Cardiac septum (tissue), 1 donor: ENCODE measurements around the gene PDK1. TPM values are rescaled to one million over a fixed set of nuclear protein-coding genes. Genes with fewer than 3 reads are reported as not detected.
"Not testable (repeated sequence)": the region's sequence is repeated elsewhere in the genome, so short reads cannot be mapped to it uniquely, and the experiment has no call there.

Experiments
- DNase-seq: peaks from one replicate; pipeline ENCODE4 v3.0.0-alpha.2; 2020; ENCODE audit warnings: low spot score
- intact Hi-C: fragments of 100-400 bp; cut with DNase I; formaldehyde crosslinking; loops from one replicate; pipeline ENCODE4 v1.14.0; 2022
- total RNA-seq: library from RNA; stranded (reverse); fragmentation: NEBNext Ultra II Directional; extraction: Animal tissue kit (Norgen Biotek cat#: 25700); gene quantifications from one replicate; pipeline ENCODE4 v1.2.1, GENCODE V29; 2021
- donor health status: DM: no; HTN: no; CAD: no.

The PDK1 gene
- total RNA-seq, 1 donor from 2014 or later = 46.2 TPM

DNA sequence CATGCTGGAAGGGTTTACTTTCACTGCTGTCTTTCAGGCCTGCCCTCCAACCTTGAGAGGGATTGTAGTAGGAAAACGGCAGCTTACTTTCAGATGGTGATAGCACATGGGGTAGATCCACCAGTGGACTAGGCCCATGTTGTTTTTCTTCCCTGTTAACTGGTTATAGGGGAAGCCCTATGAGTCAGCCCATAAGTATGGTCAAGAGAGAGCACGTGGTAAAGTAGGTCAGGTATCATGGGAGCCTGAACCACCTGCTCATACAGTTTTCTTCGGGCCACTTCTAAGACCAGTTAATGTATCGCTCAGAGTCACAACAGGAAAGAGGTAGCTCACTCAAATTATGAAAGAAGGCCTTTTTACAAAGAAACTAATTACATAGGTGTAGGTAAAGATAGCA, 33.0 kb downstream of the PDK1 start:
- intact Hi-C loops = no loop called here

DNA sequence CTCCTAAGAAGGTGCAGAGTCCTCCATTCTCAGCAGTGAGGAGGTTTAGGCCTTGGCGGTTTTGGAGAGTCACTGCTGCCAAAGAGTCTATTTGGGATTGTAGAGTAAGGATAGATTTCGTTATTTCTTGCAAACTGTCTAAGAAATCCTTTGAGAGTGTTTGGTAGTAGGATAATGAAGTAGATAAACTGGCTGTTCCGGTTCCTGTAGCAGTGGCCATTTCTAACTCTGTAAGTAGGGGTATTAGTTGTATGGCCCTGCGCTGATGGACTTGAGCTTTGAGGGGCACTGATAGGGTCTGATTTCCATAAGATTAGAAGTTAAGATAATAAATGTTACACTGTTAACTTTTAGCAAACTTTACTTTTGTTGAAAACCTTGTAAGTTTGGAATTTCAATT, 35.5 kb downstream of the PDK1 start:
- intact Hi-C loops = loop anchor here (5.0 to 10.0 kb wide), 3 partner anchors 86 to 213 kb away; no protein-coding TSS in a partner anchor
- not testable (repeated sequence) for DNase-seq

More for the DNA sequence above, 33.0 kb downstream of the PDK1 start:
- no peak for DNase-seq

DNA sequence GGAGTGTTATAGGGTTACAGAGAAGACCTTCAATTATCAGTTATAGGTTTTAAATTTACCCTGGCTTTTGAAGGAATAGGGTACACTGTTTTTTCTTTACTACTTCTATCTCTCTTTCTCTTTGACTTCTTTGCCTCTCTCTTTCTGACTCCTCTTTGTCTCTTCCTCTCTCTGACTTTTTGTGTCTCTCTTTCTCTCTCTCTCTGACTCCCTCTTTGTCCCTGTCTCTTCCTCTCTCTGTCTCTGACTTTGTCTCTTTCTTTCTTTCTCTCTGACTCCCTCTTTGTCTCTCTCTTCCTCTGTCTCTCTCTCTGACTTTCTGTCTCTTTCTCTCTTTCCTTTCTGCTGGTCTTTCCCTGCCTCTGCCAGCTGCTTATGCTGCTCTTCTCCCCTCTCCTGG, 36.3 kb downstream of the PDK1 start:
- intact Hi-C loops = loop anchor here (5.0 to 10.0 kb wide), 3 partner anchors 85 to 213 kb away; no protein-coding TSS in a partner anchor
- not testable (repeated sequence) for DNase-seq

DNA sequence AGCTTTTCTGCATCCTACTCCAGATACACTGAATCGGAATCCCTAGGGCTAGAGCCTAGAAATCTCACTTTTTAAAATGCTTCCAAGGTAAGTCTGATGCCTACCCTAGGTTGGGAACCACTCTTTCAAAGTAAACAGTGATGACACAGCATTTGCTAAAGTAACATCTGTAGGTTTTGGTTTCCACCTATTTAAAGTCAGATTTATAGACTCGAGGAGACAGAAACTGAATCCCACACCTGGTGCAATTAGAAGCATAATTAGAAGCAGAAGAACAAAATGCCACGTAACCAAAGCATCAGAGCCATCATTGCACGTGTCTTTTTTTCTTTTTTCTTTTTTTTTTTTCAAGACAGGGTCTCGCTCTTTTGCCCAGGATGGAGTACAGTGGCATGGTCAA, 40.9 kb downstream of the PDK1 start:
- intact Hi-C loops = loop anchor here (10.0 kb wide), 1 partner anchor 208 kb away; no protein-coding TSS in a partner anchor
- no peak for DNase-seq

DNA sequence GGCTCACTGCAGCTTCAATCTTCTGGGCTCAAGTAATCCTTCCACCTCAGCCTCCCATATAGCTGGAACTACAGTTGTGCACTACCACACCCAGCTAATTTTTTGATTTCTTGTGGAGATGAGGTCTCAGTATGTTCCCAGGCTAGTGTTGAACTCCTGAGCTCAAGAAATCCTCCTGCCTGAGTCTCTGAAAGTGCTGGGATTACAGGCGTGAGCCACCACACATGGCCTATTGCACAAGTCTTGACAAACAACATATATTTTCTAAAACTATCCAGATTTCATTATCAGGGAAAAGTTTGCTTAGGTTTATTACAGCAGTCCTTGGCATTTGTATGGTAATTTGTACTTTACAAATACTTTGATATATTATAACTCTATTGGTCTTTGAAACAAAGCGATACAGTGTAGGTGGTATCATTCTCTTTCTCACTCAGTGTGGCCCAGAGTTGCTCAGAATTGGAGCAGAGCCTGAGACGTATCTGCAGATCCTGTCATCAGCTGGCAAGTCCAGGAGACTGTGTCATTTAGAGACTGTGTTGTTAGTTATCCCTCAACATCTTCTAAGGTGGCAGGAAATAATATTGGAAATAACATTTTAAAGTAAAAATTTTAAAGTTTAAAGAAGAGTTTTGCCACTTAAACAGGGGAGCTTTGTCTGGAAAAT, 41.4 kb downstream of the PDK1 start:
- intact Hi-C loops = loop anchor here (10.0 kb wide), 1 partner anchor 207 kb away; no protein-coding TSS in a partner anchor
- DNase-seq = no peak

DNA sequence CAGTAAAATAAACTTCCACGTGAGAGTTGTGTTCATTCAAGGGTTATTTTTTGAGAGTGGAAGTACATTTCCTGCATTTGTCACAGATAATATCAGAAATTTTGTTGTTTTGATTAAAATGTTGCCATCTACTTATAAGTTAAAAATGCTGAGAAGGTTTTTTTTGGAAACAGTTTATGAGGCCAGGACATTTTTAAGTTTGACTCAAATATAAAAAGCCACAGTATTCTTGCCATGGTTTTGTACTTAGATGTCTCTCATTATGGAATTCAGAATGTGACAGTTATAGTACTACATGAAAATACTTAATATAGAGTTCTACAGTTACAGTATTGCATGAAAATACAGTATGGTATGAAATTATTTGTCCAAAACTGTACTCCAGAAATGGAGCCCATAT, 44.1 kb downstream of the PDK1 start:
- no peak for DNase-seq
- intact Hi-C loops = loop anchor here (10.0 kb wide), 1 partner anchor 205 kb away; no protein-coding TSS in a partner anchor

DNA sequence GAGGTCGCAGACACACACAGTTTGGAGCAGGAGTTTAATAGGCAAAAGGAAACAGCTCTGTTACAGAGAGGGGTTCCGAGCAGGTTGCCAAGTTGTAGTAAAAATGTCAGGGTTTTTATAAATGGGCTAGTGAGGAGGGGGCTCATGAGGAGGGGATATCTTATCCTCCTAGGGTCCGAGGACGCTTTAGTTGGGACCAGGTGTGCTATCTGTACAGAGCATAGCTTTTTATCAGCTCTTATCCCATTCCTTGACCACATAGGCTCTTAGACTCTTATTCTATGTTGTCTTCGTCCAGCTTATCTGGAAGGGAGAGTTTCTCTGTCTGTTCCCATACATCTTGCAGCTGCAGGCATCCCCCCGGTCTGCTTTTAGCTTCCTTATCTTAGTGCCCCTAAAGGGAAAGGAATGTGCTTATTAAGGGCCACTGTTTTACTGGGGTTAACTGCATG, 44.7 kb downstream of the PDK1 start:
- no peak for DNase-seq
- intact Hi-C loops = no loop called here

DNA sequence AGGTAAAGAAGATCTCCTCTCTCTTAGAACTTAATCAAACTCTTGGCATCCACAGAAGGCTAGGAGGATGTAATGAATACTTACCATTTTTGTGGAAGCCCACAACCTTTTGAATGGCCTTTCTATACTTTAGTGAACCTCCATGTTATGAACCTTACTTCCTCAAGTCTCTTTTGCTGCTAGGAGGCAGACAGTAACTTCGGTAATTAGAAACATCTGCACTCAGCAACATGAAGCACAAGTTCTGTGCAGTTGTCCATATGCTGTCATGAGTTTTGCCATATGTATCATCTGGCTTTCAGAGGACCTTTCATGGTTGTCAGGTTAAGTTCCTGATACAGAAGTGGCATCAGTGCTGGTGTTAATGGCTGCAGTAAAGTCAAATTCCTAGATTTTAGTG, 50.4 kb downstream of the PDK1 start:
- DNase-seq = no peak
- intact Hi-C loops = no loop called here

DNA sequence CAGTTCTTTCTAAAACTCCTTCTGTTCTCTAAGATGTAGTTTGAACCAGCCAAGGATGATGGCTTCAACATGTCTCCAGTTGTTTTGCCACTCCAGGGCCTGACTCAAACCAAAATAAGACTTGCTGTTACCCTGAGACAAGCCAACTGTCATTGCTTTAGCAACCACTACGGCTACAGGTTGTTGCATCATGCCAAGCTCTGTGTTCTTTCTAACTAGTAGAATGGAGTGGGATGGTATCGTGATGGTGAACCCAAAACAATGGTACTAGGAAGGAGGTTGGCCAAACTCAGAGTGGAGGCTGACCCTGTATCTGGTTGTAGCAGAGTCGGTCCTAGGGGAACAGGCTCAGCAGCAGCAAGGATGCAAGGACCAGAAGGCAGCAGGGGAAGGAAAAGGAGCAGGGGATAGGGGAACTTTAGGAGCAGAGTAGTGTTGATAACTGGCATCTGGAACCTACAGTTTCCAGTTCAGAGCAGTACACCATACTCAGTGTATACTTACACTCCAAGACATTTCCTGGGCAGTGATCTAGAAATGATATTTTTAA, 51.6 kb downstream of the PDK1 start:
- DNase-seq = no peak
- intact Hi-C loops = no loop called here

DNA sequence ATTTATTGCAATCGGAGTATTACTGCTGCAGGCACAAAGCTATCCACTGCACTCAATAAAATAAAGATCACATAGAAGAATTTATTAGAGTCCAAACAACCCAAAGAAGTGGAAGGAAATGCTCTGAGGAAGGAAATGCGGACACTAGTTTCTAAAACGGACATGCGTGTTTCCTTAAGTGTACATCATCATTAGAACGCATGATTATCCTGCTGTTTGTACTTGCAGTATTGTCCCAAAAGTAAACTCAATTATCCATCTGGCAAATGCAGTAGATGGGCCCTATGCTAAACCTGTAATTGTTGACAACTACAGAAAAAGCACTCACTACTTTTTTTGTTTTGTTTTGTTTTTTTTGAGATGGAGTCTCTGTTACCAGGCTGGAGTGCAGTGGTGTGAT, 53.6 kb downstream of the PDK1 start:
- intact Hi-C loops = no loop called here
- DNase-seq = no peak

DNA sequence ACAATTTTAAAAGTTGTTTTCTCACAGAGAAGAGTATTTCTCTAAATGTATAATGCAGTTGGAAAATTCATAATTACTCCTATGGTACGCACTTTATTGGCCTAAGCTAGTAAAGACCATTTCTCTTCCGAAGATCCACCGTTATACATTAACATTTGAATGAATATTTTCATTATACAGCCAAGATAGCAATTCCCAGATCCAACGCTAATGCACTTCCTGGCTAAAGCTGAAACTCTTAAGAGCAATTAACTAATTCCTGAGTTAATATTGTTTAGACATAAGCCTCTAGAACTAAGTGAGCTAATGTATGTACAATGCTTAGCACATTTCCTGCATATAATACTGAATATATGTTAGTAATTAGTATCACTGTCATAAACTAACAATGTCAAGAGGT, 56.2 kb downstream of the PDK1 start:
- intact Hi-C loops = no loop called here
- DNase-seq = no peak

DNA sequence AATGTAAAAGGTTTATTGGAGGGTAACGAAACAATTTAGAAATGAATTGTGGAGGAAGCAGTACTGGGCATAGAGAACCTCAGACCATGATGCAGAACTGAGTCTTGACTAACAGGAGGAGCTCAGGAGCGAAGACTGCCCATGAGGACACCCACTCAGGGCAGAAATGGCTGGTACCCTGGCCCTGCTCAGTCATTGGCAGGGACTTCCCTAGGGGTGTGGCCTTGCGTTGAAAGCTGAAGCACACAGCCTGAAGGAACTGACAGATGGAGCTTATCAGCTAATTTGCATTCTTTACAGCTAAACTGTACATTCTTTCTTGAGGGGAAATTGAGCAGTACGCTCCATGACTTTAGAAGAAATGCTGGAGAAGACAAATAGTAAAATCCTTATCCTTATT, 57.1 kb downstream of the PDK1 start:
- no peak for DNase-seq
- intact Hi-C loops = no loop called here

DNA sequence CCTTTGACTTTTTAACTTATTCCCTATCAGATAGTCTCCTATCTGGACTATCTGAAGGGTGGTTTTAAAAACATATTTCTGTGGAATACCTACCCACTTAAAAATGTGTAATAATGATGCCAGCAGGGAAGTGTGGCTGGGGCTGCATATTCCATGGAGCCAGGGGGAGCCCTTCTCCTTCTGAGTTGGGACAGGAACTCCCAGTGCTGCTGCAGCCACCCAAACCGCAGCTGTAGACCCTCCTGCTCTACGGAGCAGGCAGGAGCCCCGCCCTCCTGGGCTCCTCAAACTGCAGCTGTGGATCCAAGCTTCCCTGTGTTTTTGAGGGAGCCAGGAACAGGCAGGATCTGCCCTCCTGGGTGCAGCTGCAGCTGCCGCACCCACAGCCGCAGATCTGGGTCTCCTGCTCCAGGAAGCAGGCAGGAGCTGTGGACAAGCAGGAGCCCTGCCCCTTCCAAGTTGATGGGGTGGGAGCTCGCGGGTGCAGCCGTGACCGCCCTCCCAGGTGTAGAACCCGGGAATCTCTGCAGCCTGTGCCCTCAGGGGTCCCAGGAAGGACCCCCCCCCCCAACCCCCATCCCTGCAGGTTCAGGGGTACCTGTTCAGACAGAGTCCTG, 57.8 kb downstream of the PDK1 start:
- no peak for DNase-seq

DNA sequence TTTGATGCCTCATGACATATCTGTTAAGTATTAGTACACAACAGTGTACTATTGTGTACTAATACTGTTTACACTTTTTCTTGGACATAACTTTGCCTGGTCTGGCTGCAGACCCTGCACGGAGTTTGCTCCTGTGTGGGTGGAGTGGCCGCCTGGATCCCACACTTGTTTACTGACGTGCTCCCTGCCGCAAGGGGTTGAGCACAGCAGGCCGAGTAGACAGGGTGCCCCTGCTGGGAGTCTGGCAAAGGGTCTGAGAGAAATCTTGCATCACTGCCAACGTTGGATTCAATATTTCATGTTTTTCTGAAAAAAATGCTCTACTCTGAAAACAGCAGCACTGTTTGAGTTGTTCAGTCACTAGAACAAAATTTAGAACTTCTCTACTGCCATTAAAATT, 59.0 kb downstream of the PDK1 start:
- no peak for DNase-seq
- intact Hi-C loops = no loop called here

More for the DNA sequence above, 57.8 kb downstream of the PDK1 start:
- intact Hi-C loops = no loop called here

DNA sequence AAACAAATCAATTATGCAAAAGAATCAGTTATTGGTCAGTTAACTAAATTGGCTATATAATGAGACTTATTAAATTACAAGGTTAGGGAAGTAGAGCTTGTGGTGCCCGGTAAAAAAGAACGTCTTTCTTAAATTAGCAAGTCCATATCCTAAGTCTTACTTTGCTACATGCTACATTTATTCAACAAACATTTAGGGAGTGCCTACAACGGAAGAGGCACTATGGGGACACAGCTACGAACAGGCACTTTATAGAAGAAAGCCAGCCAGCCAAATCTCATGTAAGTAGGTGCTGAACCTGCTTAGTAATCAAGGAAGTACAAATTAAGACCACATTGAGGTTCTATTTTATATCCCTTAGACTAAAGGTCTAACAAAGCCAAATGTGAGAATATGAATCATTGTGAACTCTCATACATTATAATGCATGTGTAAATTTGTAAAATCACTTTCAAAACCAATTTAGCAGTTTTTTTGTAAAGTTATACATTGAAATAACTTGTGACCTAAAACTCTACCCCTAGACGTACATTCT, 59.9 kb downstream of the PDK1 start:
- DNase-seq = no peak
- intact Hi-C loops = no loop called here

DNA sequence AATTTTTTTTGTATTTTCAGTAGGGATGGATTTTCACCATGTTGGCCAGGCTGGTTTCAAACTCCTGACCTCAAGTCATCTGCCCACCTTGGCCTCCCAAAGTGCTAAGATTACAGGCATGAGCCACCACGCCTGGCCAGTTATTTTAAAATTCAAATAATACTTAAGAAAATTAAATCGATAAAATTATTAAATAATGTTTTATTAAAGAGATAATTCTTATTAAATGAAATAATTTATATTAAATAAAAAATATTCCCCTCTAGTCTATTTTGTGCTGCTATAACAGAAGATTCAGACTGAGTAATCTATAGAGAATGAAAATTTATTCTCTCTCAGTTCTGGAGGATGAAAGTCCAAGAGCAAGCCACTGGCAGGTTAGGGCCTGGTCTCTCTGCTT, 61.2 kb downstream of the PDK1 start:
- no peak for DNase-seq
- intact Hi-C loops = no loop called here

DNA sequence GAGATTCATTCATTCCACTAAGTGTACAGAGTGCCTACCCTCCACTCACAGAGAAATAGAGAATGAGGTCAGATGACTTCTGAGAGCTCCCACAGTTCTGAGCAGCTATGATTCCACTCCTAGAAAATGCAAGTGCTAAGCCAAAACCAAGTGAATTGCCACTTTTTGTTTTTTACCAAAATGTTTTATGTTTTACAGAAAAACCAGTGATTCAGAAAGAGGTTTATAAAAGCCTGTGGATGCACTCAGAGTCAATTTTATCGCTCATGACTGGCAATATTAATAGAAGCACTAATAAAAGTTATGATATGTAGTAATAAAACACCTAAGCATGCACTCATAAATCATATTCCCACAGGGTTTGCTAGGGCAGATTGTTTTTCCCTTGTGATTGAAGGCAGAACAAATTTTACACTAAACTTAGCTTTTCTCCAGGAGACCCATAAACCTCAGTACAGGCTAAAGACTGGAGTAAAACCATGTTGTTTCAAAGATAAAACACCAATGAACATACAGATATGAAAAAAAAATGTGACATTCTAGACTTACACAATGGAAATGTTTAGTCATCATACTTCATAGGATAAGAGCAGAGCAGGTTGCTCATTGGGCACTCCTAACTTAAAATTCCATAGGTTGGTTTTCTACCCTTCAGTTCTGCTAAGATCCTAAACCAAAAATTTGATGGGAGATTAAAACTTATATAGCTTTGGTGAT, 67.5 kb downstream of the PDK1 start:
- DNase-seq = no peak
- intact Hi-C loops = no loop called here

DNA sequence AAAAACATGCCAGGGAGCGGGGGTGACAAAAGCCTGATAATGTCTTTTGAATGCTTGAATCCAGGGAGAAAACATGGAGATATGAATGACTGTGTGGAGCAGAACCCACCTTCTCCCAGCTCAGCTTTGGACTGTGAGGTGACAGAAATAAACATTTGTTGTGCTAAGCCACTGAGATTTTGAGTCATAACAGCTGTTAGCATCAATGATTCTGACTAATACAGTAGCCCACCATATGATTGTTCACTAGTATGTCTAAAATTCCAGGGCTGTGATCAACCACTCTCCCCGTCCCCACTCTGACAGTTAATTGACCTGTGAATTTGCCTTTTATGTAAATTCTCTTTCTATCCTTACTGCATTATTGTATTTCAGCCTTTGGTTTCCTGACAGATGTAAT, 69.1 kb downstream of the PDK1 start:
- no peak for DNase-seq
- intact Hi-C loops = no loop called here

DNA sequence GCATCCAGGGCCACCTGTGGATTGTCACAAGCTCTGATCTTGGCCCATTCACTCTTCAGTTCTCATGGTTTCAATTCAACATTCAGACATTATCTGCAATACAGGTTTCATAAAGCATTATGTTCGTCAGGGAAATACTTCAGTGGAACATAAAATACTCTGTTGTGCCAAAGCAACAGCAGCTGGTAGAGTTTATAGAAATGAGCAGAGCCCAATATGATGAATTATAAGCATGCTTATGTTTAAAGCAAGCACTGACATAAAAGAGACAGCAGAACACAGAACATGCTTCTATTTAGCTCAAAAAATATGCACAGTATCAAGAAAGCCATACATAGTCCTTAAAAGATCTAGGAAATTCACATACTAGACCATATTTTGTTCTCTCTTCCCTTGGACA, 71.3 kb downstream of the PDK1 start:
- DNase-seq = no peak
- intact Hi-C loops = no loop called here

DNA sequence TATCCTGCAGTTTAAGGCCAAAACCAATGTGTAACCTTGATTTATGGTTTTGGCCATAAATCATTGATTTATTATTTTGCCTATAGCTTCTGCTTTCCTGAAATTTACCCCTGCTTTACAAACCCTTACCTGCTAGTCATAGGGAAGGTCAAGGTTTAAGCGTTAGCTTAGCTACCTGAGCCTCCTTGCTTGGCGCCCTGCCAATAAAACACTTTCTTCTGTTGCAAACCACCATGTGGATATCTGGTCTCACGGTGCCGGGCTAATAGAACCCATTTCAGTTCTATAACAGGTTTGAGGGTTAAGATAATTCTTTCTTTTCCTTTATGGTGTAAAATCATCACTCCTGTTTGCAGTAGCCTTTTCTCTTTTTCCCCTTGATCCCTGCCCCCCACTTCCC, 72.2 kb downstream of the PDK1 start:
- intact Hi-C loops = no loop called here
- no peak for DNase-seq
